GM18519 (cell line): ENCODE results near the gene MGAT1.
"Not testable (repeated sequence)": the region's sequence is repeated elsewhere in the genome, so short reads cannot be mapped to it uniquely, and the experiment has no call there.

Experiments
- ATAC-seq: cut with Tn5 transposase; IDR thresholded peaks from one replicate; pipeline ENCODE4 v1.9.1; 2021; ENCODE audit warnings: mild to moderate bottlenecking, moderate library complexity; ENCODE audit not compliant: unreplicated experiment, low FRiP score

The MGAT1 gene

GRCh38 chr5:180802325-180803180 lies at the start of gene MGAT1:
MGAT1 (minus strand) TSS chr5:180802806; CDS start chr5:180792971, 9,835 bp downstream.
- no peak for ATAC-seq

DNA sequence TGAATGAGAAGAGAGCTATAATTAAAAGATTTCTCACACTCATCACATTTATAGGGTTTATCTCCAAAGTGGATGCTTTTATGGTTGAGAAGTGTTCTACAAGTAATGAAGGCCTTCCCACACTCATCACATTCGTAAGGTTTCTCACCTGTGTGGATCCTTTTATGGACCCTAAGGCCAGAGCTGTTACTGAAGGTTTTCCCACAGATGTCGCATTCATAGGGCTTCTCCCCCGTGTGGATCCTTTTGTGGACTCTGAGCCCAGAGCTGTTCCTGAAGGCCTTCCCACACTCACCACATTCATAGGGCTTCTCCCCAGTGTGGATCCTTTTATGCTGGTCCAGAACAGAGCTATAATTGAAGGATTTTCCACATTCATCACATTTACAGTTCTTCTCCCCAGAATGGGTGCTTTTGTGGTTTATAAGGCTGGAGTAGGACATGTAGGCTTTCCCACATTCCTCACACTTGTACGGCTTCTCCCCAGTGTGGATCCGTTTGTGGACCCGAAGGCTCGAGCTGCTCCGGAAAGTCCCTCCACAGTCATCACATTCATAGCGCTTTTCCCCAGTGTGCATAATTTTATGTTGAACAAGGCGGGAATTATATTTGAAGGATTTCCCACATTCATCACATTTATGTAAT lies 48.0 kb upstream of the MGAT1 start:
- ATAC-seq = no peak

GRCh38 chr5:180849827-180850226 lies 47.2 kb upstream of the MGAT1 start:
- no peak for ATAC-seq

GRCh38 chr5:180848878-180849277 lies 46.3 kb upstream of the MGAT1 start:
- no peak for ATAC-seq

- ATAC-seq = no peak
These were observed 45.7 kb upstream of the MGAT1 start for GRCh38 chr5:180848265-180848664.

- ATAC-seq = no peak
These were observed 44.4 kb upstream of the MGAT1 start for GRCh38 chr5:180847026-180847425.

DNA sequence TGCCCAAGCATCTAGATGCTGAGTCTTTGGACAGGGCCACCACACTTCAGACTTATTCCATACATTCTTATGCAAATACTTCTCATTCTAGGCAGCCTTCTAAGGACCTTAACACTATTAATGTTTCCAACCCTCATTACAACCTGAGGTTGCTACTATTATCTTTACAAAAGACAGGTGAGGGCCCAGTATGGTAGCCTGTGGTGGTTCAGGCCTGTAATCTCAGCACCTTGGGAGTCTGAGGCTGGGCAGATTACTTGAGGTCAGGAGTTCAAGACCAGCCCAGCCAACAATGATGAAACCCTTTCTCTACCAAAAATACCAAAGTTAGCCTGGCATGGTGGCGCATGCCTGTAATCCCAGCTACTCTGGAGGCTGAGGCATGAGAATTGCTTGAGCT lies 42.3 kb upstream of the MGAT1 start:
- no peak for ATAC-seq

- ATAC-seq = no peak
These were observed 41.8 kb upstream of the MGAT1 start for GRCh38 chr5:180844432-180844831.

- ATAC-seq = no peak
These were observed 37.3 kb upstream of the MGAT1 start for GRCh38 chr5:180839935-180840334.

- no peak for ATAC-seq
These were observed 36.6 kb upstream of the MGAT1 start for GRCh38 chr5:180839227-180839626.

GRCh38 chr5:180837478-180837877 lies 34.9 kb upstream of the MGAT1 start:
- no peak for ATAC-seq

- peak; percentile 42 for ATAC-seq
These were observed 30.0 kb upstream of the MGAT1 start for GRCh38 chr5:180832638-180833068.

GRCh38 chr5:180831139-180832093 lies 28.8 kb upstream of the MGAT1 start:
- ATAC-seq = peak; percentile 52

DNA sequence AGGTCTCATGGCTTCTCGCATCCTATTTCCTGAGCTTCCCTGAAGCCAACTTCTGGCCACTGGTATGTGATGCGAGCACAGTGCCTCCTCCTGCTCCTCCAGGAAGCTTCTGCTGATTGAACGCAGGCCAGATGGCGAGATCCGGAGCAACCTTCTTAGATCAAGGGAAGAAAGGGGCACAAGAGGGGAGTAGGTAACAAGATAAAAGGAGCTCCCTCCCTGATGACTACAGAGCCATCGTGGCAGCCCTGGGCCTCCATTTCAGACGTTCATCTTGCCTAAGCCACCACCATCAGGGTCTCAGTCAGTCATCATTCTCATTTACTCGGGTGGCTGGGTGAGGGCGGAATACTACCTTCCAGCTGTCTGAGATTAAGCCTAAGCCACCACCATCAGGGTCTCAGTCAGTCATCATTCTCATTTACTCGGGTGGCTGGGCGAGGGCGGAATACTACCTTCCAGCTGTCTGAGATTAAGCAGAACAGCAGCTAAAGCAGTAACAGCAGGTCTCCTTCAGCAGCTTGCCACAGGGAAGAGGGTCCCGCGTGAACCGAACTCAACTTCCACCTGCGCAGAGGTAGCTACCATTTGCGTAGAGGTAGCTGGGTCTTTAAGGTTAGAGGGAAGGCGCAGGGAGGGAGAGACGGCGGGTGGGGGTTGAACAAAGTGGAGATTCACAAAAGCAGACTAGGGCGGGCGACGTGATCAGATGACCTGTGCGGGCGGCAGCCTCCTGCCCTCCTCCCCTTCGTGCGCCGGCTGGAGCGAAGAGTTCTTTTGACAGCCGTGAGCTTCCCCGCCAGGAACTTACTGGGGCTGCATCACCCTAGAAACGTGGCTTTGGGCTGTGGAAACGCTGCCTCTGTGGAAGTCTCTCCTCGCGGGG lies 27.9 kb upstream of the MGAT1 start:
- no peak for ATAC-seq

- no peak for ATAC-seq
These were observed 27.1 kb upstream of the MGAT1 start for GRCh38 chr5:180829726-180830125.

DNA sequence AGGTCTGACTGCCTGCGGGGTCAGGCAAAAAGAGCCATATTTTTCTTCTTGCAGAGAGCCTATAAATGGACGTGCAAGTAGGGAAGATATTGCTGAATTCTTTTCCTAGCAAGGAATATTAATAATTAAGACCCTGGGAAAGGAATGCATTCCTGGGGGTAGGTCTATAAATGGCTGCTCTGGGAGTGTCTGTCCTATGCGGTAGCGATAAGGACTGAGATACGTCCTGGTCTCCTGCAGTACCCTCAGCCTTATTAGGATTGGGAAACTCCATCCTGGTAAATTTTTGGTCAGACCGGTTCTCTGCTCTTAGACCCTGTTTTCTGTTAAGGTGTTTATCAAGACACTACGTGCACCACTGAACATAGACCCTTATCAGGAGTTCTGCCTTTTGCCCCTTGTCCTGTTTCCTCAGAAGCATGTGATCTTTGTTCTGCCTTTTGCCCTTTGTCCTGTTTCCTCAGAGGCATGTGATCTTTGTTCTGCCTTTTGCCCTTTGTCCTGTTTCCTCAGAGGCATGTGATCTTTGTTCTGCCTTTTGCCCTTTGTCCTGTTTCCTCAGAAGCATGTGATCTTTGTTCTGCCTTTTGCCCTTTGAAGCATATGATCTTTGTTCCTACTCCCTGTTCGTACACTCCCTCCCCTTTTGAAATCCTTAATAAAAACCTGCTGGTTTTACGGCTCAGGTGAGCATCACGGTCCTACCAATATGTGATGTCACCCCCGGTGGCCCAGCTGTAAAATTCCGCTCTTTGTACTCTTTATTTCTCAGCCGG lies 26.3 kb upstream of the MGAT1 start:
- not testable (repeated sequence) for ATAC-seq

GRCh38 chr5:180827374-180827773 lies 24.8 kb upstream of the MGAT1 start:
- ATAC-seq = not testable (repeated sequence)

- no peak for ATAC-seq
These were observed 23.3 kb upstream of the MGAT1 start for GRCh38 chr5:180825768-180826525.
